ENCODE results near the gene AGRP.
"Not testable (repeated sequence)": the region's sequence is repeated elsewhere in the genome, so short reads cannot be mapped to it uniquely, and the experiment has no call there.

The AGRP gene

GRCh38 chr16:67504031-67505021, 21.0 kb upstream of the AGRP start:
- Histone ChIP-seq H3K27ac (ENCODE audit: insufficient read depth, low read length, poor library complexity, severe bottlenecking) (peak overlapping the region; percentile 28), H3K27me3 (replicated peaks; ENCODE audit: control insufficient read depth, insufficient read depth, low read length, poor library complexity, severe bottlenecking) (no peaks in the 10 kb centered on the region), H3K36me3 (ENCODE audit: control insufficient read depth, insufficient read depth, low read length) (no peaks in the 10 kb centered on the region), H3K4me1 (ENCODE audit: control insufficient read depth, insufficient read depth, low read length, poor library complexity, severe bottlenecking) (peaks cover 23% of the 10 kb centered on the region), H3K9me3 (ENCODE audit: control insufficient read depth, low read length) (no peaks in the 10 kb centered on the region), H3K4me3 (ENCODE audit: insufficient read depth, low read depth, low read length, poor library complexity, severe bottlenecking) (no peak overlapping the region)
- DNase-seq: peak; percentile 8 to 29 (median 9)

- no peaks in the 10 kb centered on the region for H3K9me3 ChIP-seq (ENCODE audit: control insufficient read depth, low read length)
- no peak overlapping the region for H3K27ac ChIP-seq (ENCODE audit: insufficient read depth, low read length, poor library complexity, severe bottlenecking)
- DNase-seq: no peak
- H3K4me3 ChIP-seq (ENCODE audit: insufficient read depth, low read depth, low read length, poor library complexity, severe bottlenecking): no peak overlapping the region
- peaks cover 7% of the 10 kb centered on the region for H3K4me1 ChIP-seq (ENCODE audit: control insufficient read depth, insufficient read depth, low read length, poor library complexity, severe bottlenecking)
- H3K36me3 ChIP-seq (ENCODE audit: control insufficient read depth, insufficient read depth, low read length): no peaks in the 10 kb centered on the region
- H3K27me3 ChIP-seq (replicated peaks; ENCODE audit: control insufficient read depth, insufficient read depth, low read length, poor library complexity, severe bottlenecking): no peaks in the 10 kb centered on the region
Measured at GRCh38 chr16:67499106-67499505, 15.8 kb upstream of the AGRP start.

DNA sequence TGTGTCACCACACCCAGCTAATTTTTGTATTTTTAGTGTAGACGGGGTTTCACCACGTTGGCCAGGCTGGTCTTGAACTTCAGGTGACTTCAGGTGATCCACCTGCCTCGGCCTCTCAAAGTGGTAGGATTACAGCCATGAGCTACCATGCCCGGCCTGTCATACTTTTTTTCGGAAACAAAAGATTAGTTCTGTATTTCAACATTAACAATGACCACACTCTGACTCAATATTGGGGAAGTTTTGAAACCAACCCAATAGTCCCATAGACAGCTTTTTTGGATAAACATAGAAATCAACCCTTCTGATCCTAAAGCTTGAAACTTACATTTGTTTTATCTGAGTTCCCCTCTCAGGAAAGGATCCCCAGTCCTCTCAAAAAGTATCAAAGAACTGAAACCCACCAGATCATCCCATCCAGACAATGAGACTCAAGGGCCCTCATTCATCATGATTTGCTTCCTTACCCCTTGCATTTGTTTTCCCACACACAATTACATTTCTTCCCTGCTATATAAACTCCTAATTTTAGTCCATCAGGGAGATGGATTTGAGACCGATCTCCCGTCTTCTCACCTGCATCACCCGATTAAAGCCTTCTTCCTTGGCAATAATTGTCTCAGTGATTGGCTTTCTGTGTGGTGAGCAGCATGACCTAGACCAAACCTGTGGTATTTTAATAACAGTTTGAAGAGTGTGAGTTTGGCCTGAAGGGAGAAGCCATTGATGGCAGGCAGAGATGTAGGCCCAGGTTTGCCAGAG, 7.2 kb upstream of the AGRP start:
- DNase-seq: no peak
- Histone ChIP-seq H3K27me3 (replicated peaks; ENCODE audit: control insufficient read depth, insufficient read depth, low read length, poor library complexity, severe bottlenecking) (no peaks in the 10 kb centered on the region), H3K27ac (ENCODE audit: insufficient read depth, low read length, poor library complexity, severe bottlenecking) (no peak overlapping the region), H3K9me3 (ENCODE audit: control insufficient read depth, low read length) (no peaks in the 10 kb centered on the region), H3K4me3 (ENCODE audit: insufficient read depth, low read depth, low read length, poor library complexity, severe bottlenecking) (no peak overlapping the region), H3K4me1 (ENCODE audit: control insufficient read depth, insufficient read depth, low read length, poor library complexity, severe bottlenecking) (no peaks in the 10 kb centered on the region), H3K36me3 (ENCODE audit: control insufficient read depth, insufficient read depth, low read length) (peaks cover under 1% of the 10 kb centered on the region)

- Histone ChIP-seq H3K27ac (ENCODE audit: insufficient read depth, low read length, poor library complexity, severe bottlenecking) (no peak overlapping the region), H3K4me1 (ENCODE audit: control insufficient read depth, insufficient read depth, low read length, poor library complexity, severe bottlenecking) (no peaks in the 10 kb centered on the region), H3K36me3 (ENCODE audit: control insufficient read depth, insufficient read depth, low read length) (peaks cover 7% of the 10 kb centered on the region), H3K9me3 (ENCODE audit: control insufficient read depth, low read length) (no peaks in the 10 kb centered on the region), H3K4me3 (ENCODE audit: insufficient read depth, low read depth, low read length, poor library complexity, severe bottlenecking) (no peak overlapping the region), H3K27me3 (replicated peaks; ENCODE audit: control insufficient read depth, insufficient read depth, low read length, poor library complexity, severe bottlenecking) (no peaks in the 10 kb centered on the region)
- DNase-seq: no peak
Measured at GRCh38 chr16:67489401-67490083, 6.2 kb upstream of the AGRP start.

DNA sequence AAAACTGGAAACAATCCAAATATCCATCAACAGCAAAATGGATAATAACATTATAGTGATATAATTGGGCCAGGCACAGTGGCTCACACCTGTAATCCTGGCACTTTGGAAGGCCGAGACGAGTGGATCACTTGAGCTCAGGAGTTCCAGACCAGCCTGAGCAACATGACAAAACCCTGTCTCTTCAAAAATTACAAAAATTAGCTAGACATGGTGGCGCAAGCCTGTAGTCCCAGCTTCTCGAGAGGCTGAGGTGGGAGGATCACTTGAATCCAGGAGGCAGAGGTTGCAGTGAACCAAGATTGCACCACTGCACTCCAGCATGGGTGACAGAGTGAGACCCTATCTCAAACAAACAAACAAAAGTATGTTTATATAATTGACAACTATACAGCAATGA, 4.2 kb upstream of the AGRP start:
- H3K27ac ChIP-seq (ENCODE audit: insufficient read depth, low read length, poor library complexity, severe bottlenecking); H3K27me3 ChIP-seq (replicated peaks; ENCODE audit: control insufficient read depth, insufficient read depth, low read length, poor library complexity, severe bottlenecking); H3K36me3 ChIP-seq (ENCODE audit: control insufficient read depth, insufficient read depth, low read length); H3K4me1 ChIP-seq (ENCODE audit: control insufficient read depth, insufficient read depth, low read length, poor library complexity, severe bottlenecking); H3K9me3 ChIP-seq (ENCODE audit: control insufficient read depth, low read length); DNase-seq; H3K4me3 ChIP-seq (ENCODE audit: insufficient read depth, low read depth, low read length, poor library complexity, severe bottlenecking): not testable (repeated sequence)

DNA sequence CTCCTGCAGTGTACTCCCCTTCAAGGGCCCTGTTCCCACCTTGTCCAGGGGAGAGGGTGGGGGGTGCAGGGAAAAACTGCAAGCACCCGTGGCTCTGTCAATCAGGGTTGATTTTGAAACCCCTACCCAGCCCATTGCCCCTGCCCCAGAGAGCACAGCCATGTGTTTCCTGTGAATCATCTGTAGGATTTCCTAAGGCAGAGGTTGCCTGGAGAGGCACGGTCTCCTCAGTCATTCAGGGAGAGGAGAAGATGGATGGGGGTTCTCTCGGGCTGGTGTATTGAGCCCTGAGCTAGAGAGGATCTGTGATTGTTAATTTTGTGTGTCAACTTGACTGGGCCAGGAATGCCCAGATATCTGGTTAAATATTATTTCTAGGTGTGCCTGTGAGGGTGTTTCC, 3.5 kb upstream of the AGRP start:
- DNase-seq: no peak
- Histone ChIP-seq H3K36me3 (ENCODE audit: control insufficient read depth, insufficient read depth, low read length) (peaks cover 7% of the 10 kb centered on the region), H3K4me3 (ENCODE audit: insufficient read depth, low read depth, low read length, poor library complexity, severe bottlenecking) (no peak overlapping the region), H3K9me3 (ENCODE audit: control insufficient read depth, low read length) (no peaks in the 10 kb centered on the region), H3K27ac (ENCODE audit: insufficient read depth, low read length, poor library complexity, severe bottlenecking) (no peak overlapping the region), H3K27me3 (replicated peaks; ENCODE audit: control insufficient read depth, insufficient read depth, low read length, poor library complexity, severe bottlenecking) (no peaks in the 10 kb centered on the region), H3K4me1 (ENCODE audit: control insufficient read depth, insufficient read depth, low read length, poor library complexity, severe bottlenecking) (peaks cover 12% of the 10 kb centered on the region)

DNA sequence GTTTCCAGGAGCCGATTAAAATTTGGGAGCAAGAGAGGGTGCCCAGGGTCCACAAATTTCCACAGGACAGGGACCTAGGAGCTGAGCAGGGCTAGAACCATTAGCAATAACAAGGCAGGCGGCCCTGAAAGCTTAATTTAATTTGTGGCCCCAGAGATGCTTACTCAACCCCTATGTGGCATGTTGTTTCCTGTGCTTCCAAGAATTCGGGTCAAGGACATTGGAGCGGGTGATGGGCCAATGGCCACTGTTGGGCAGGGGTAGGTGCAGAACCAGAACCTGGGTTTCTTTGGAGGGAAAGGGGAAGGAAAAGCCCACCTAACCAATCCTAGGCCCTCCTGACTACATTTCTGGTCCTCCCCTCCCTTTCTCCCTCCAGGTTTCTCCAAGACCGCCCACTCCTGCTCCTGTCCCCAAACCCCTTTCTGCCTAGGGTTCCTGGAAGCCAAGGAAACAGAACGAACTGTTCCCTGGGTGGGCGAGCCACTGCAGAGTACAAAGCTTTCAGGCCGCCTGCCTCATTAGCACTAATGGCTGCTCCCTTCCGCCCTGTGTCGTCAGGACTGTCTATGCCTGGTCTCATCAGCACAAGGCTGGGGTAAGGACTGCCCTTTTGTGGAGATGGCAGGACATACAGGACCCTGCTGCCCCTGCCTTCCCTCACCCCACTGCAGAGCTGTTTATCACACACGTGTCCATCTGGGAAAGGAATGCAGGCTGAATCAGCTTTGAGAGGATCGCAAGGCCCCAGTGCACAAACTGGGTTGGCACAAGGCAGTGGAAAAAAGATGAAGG, 581 bp upstream of the AGRP start:
- Histone ChIP-seq H3K4me3 (ENCODE audit: insufficient read depth, low read depth, low read length, poor library complexity, severe bottlenecking) (no peak overlapping the region), H3K27ac (ENCODE audit: insufficient read depth, low read length, poor library complexity, severe bottlenecking) (no peak overlapping the region), H3K4me1 (ENCODE audit: control insufficient read depth, insufficient read depth, low read length, poor library complexity, severe bottlenecking) (peaks cover 17% of the 10 kb centered on the region), H3K36me3 (ENCODE audit: control insufficient read depth, insufficient read depth, low read length) (peaks cover 7% of the 10 kb centered on the region), H3K9me3 (ENCODE audit: control insufficient read depth, low read length) (no peaks in the 10 kb centered on the region), H3K27me3 (replicated peaks; ENCODE audit: control insufficient read depth, insufficient read depth, low read length, poor library complexity, severe bottlenecking) (no peaks in the 10 kb centered on the region)
- DNase-seq: no peak

GRCh38 chr16:67482233-67482924, 968 bp downstream of the AGRP start:
- Histone ChIP-seq H3K36me3 (ENCODE audit: control insufficient read depth, insufficient read depth, low read length) (peaks cover 7% of the 10 kb centered on the region), H3K4me3 (ENCODE audit: insufficient read depth, low read depth, low read length, poor library complexity, severe bottlenecking) (peak overlapping the region; percentile 93), H3K9me3 (ENCODE audit: control insufficient read depth, low read length) (no peaks in the 10 kb centered on the region), H3K27me3 (replicated peaks; ENCODE audit: control insufficient read depth, insufficient read depth, low read length, poor library complexity, severe bottlenecking) (no peaks in the 10 kb centered on the region), H3K27ac (ENCODE audit: insufficient read depth, low read length, poor library complexity, severe bottlenecking) (peak overlapping the region; percentile 98), H3K4me1 (ENCODE audit: control insufficient read depth, insufficient read depth, low read length, poor library complexity, severe bottlenecking) (peaks cover 17% of the 10 kb centered on the region)
- DNase-seq: no peak
